Measurements from ENCODE around the gene GRXCR2.

The GRXCR2 gene

GRCh38 chr5:145834917-145835847 lies 37.6 kb downstream of the GRXCR2 start, which contains the start of gene PRELID2 (continued):
- no peak; the same call in 1 of the 2 replicates for TF ChIP-seq ZSCAN5A (tag by site-specific recombination; IDR thresholded peaks at IDR 0.05)
- TF ChIP-seq SP7 (tag by site-specific recombination; IDR thresholded peaks at IDR 0.05): peak; percentile 84
- no peak for TF ChIP-seq ZNF175 (tag by site-specific recombination; IDR thresholded peaks at IDR 0.05)
- TF ChIP-seq ZIC2 (tag by site-specific recombination; IDR thresholded peaks at IDR 0.05): peak; percentile 98
- TF ChIP-seq ZNF132 (tag by site-specific recombination; IDR thresholded peaks at IDR 0.05; ENCODE audit: borderline replicate concordance): no peak
- TF ChIP-seq IKZF3 (tag by site-specific recombination; IDR thresholded peaks at IDR 0.05): peak; percentile 71
- TF ChIP-seq HIC1 (tag by site-specific recombination; IDR thresholded peaks at IDR 0.05): no peak; the same call in 1 of the 2 replicates
- peak; percentile 97 for TF ChIP-seq KLF8 (tag by site-specific recombination; IDR thresholded peaks at IDR 0.05)
- TF ChIP-seq PRDM6 (tag by site-specific recombination; IDR thresholded peaks at IDR 0.05): no peak
- no peak for TF ChIP-seq ZFP3 (tag by site-specific recombination; IDR thresholded peaks at IDR 0.05; ENCODE audit: low read depth)
- TF ChIP-seq ZNF660 (tag by site-specific recombination; IDR thresholded peaks at IDR 0.05): peak; percentile 94
- no peak for TF ChIP-seq ZNF354C (tag by site-specific recombination; IDR thresholded peaks at IDR 0.05; ENCODE audit: borderline replicate concordance, low read depth)
- TF ChIP-seq ZSCAN4 (tag by site-specific recombination; IDR thresholded peaks at IDR 0.05): no peak
- TF ChIP-seq CTCF (tag by site-specific recombination; IDR thresholded peaks at IDR 0.05): peak; percentile 80
- peak; percentile 61 for TF ChIP-seq PRDM1 (tag by site-specific recombination; IDR thresholded peaks at IDR 0.05)
- no peak for TF ChIP-seq ZNF521 (tag by site-specific recombination; IDR thresholded peaks at IDR 0.05)
- TF ChIP-seq ZNF692 (tag by site-specific recombination; IDR thresholded peaks at IDR 0.05): peak; percentile 66; the same call in 1 of the 2 replicates
- TF ChIP-seq PATZ1 (tag by site-specific recombination; IDR thresholded peaks at IDR 0.05): peak; percentile 77
- TF ChIP-seq ZNF169 (tag by site-specific recombination; IDR thresholded peaks at IDR 0.05): no peak
- no peak for TF ChIP-seq ZNF311 (tag by site-specific recombination; IDR thresholded peaks at IDR 0.05; ENCODE audit: borderline replicate concordance)
- no peak for TF ChIP-seq MEIS1 (CRISPR knock-in tag; IDR thresholded peaks at IDR 0.05; ENCODE audit: borderline replicate concordance)
- TF ChIP-seq ZNF19 (tag by site-specific recombination; IDR thresholded peaks at IDR 0.05; ENCODE audit: low read depth): no peak
- peak; percentile 84 for TF ChIP-seq KLF10 (tag by site-specific recombination; IDR thresholded peaks at IDR 0.05)
- TF ChIP-seq ZNF792 (tag by site-specific recombination; IDR thresholded peaks at IDR 0.05): no peak
- TF ChIP-seq ZNF514 (tag by site-specific recombination; IDR thresholded peaks at IDR 0.05): no peak
- TF ChIP-seq SETDB1 (IDR thresholded peaks at IDR 0.05; ENCODE audit: insufficient read length, low read length): no peak
- no peak for TF ChIP-seq ZNF157 (tag by site-specific recombination; IDR thresholded peaks at IDR 0.05)

Data from HEK293 (cell line).